Measurements from ENCODE around the gene VANGL1. TPM values are rescaled to one million over a fixed set of nuclear protein-coding genes. Genes with fewer than 3 reads are reported as not detected.

VANGL1 gene
- total RNA-seq, 2 donors from 2014 or later: 4.0 to 6.1 TPM

GRCh38 chr1:115727706-115728249 lies 86.0 kb downstream of the VANGL1 start:
- Histone ChIP-seq H3K4me1 (peaks cover 0 to 24% of the 10 kb centered on the region in 2 donors), H3K27ac (peak overlapping the region; percentile 72), H3K36me3 (peaks cover 63% of the 10 kb centered on the region), H3K4me3 (no peak overlapping the region), H3K27me3 (no peaks in the 10 kb centered on the region), H3K9me3 (no peaks in the 10 kb centered on the region)
- DNase-seq (ENCODE audit: low spot score): peak; percentile 82
- TF ChIP-seq CTCF (IDR thresholded peaks at IDR 0.05): no peak

- H3K27me3 ChIP-seq: no peaks in the 10 kb centered on the region
Measured at GRCh38 chr1:115728341-115728740, 86.6 kb downstream of the VANGL1 start.

GRCh38 chr1:115729756-115730155 lies 88.0 kb downstream of the VANGL1 start:
- Histone ChIP-seq H3K36me3 (peaks cover 71% of the 10 kb centered on the region), H3K27ac (no peak overlapping the region), H3K9me3 (no peaks in the 10 kb centered on the region), H3K27me3 (no peaks in the 10 kb centered on the region), H3K4me1 (peaks cover 0 to 21% of the 10 kb centered on the region in 2 donors), H3K4me3 (no peak overlapping the region)
- no peak for DNase-seq (ENCODE audit: low spot score)
- TF ChIP-seq CTCF (IDR thresholded peaks at IDR 0.05): no peak

More at GRCh38 chr1:115728341-115728740, 86.6 kb downstream of the VANGL1 start:
- no peak for TF ChIP-seq CTCF (IDR thresholded peaks at IDR 0.05)
- Histone ChIP-seq H3K27ac (peak overlapping the region; percentile 72), H3K4me3 (no peak overlapping the region), H3K9me3 (no peaks in the 10 kb centered on the region), H3K4me1 (peaks cover 0 to 24% of the 10 kb centered on the region in 2 donors), H3K36me3 (peaks cover 63% of the 10 kb centered on the region)
- no peak for DNase-seq (ENCODE audit: low spot score)

GRCh38 chr1:115732316-115732715 lies 90.5 kb downstream of the VANGL1 start:
- no peak for TF ChIP-seq CTCF (IDR thresholded peaks at IDR 0.05)
- no peak overlapping the region for H3K4me3 ChIP-seq
- no peak for DNase-seq (ENCODE audit: low spot score)
- peaks cover 56% of the 10 kb centered on the region for H3K36me3 ChIP-seq
- H3K4me1 ChIP-seq: peaks cover 0 to 14% of the 10 kb centered on the region in 2 donors
- H3K27ac ChIP-seq: no peak overlapping the region
- no peaks in the 10 kb centered on the region for H3K27me3 ChIP-seq
- no peaks in the 10 kb centered on the region for H3K9me3 ChIP-seq

- Histone ChIP-seq H3K36me3 (peaks cover 43% of the 10 kb centered on the region), H3K4me3 (no peak overlapping the region), H3K4me1 (peaks cover 0 to 5% of the 10 kb centered on the region in 2 donors), H3K27ac (no peak overlapping the region), H3K9me3 (no peaks in the 10 kb centered on the region), H3K27me3 (no peaks in the 10 kb centered on the region)
- no peak for DNase-seq (ENCODE audit: low spot score)
- TF ChIP-seq CTCF (IDR thresholded peaks at IDR 0.05): no peak
Measured at GRCh38 chr1:115740811-115741210, 99.0 kb downstream of the VANGL1 start.
